Glutamatergic neuron (in vitro differentiated cells): ENCODE results near the gene KIZ. TPM values are rescaled to one million over a fixed set of nuclear protein-coding genes. Genes with fewer than 3 reads are reported as not detected.

ENCODE experiments used
- DNase-seq: peaks from one replicate; pipeline ENCODE4 v3.0.0; 2022
- H3K27ac Mint-ChIP-seq: one replicate; pipeline ENCODE4 v1.8.0; 2020; ENCODE audit warnings: mild to moderate bottlenecking, mixed read lengths, inconsistent platforms; ENCODE audit not compliant: unreplicated experiment
- H3K27me3 Mint-ChIP-seq: one replicate; pipeline ENCODE4 v1.8.0; 2020; ENCODE audit warnings: mild to moderate bottlenecking, moderate library complexity, mixed read lengths, inconsistent platforms; ENCODE audit not compliant: unreplicated experiment
- H3K36me3 Mint-ChIP-seq: one replicate; pipeline ENCODE4 v1.8.0; 2020; ENCODE audit warnings: mild to moderate bottlenecking, mixed read lengths, inconsistent platforms; ENCODE audit not compliant: unreplicated experiment
- H3K4me1 Mint-ChIP-seq: one replicate; pipeline ENCODE4 v1.8.0; 2020; ENCODE audit warnings: mild to moderate bottlenecking, low read depth, mixed read lengths, inconsistent platforms; ENCODE audit not compliant: unreplicated experiment
- H3K4me3 Mint-ChIP-seq: one replicate; pipeline ENCODE4 v1.8.0; 2020; ENCODE audit warnings: mild to moderate bottlenecking, mixed read lengths, inconsistent platforms; ENCODE audit not compliant: unreplicated experiment
- H3K9me3 Mint-ChIP-seq: one replicate; pipeline ENCODE4 v1.8.0; 2020; ENCODE audit warnings: mild to moderate bottlenecking, moderate library complexity, mixed read lengths, inconsistent platforms; ENCODE audit not compliant: unreplicated experiment
- CTCF ChIP-seq: fragments of 200-600 bp; sonication (generic); IDR thresholded peaks from one replicate; pipeline ENCODE4 v1.5.0; 2021; ENCODE audit not compliant: partially characterized antibody, unreplicated experiment
- total RNA-seq: library from RNA; stranded (reverse); fragmentation: NEBNext Ultra II Directional; extraction: Animal tissue kit (Norgen Biotek cat#: 25700); gene quantifications from one replicate; pipeline ENCODE4 v1.2.1, GENCODE V29; 2021; ENCODE audit not compliant: unreplicated experiment

KIZ gene
- total RNA-seq, 1 donor from 2014 or later = 17.7 TPM

GRCh38 chr20:21238818-21239536 lies 113.1 kb downstream of the KIZ start:
- H3K4me3 Mint-ChIP-seq = no peak overlapping the region
- DNase-seq = no peak
- peaks cover 1% of the 10 kb centered on the region for H3K4me1 Mint-ChIP-seq
- H3K27ac Mint-ChIP-seq = no peak overlapping the region
- peaks cover 1% of the 10 kb centered on the region for H3K27me3 Mint-ChIP-seq
- H3K36me3 Mint-ChIP-seq = no peaks in the 10 kb centered on the region
- TF ChIP-seq CTCF = no peak
- H3K9me3 Mint-ChIP-seq = no peaks in the 10 kb centered on the region

- peaks cover 1% of the 10 kb centered on the region for H3K27me3 Mint-ChIP-seq
- H3K9me3 Mint-ChIP-seq = no peaks in the 10 kb centered on the region
- H3K4me3 Mint-ChIP-seq = no peak overlapping the region
- H3K36me3 Mint-ChIP-seq = no peaks in the 10 kb centered on the region
- peaks cover 1% of the 10 kb centered on the region for H3K4me1 Mint-ChIP-seq
- no peak overlapping the region for H3K27ac Mint-ChIP-seq
- no peak for TF ChIP-seq CTCF
- no peak for DNase-seq
Observed at GRCh38 chr20:21240394-21240793, 114.5 kb downstream of the KIZ start.

- Mint-ChIP-seq H3K36me3 (no peaks in the 10 kb centered on the region), H3K27ac (no peak overlapping the region), H3K4me1 (no peaks in the 10 kb centered on the region), H3K4me3 (no peak overlapping the region), H3K27me3 (peaks cover 5% of the 10 kb centered on the region), H3K9me3 (no peaks in the 10 kb centered on the region)
- DNase-seq = no peak
- TF ChIP-seq CTCF = no peak
Observed at GRCh38 chr20:21241406-21241805, 115.5 kb downstream of the KIZ start.

- DNase-seq = no peak
- Mint-ChIP-seq H3K27me3 (peaks cover 5% of the 10 kb centered on the region), H3K4me1 (no peaks in the 10 kb centered on the region), H3K4me3 (no peak overlapping the region), H3K27ac (no peak overlapping the region), H3K36me3 (no peaks in the 10 kb centered on the region), H3K9me3 (no peaks in the 10 kb centered on the region)
- no peak for TF ChIP-seq CTCF
Observed at GRCh38 chr20:21243811-21244210, 117.9 kb downstream of the KIZ start.

- Mint-ChIP-seq H3K27me3 (peaks cover 5% of the 10 kb centered on the region), H3K36me3 (no peaks in the 10 kb centered on the region), H3K4me3 (no peak overlapping the region), H3K27ac (no peak overlapping the region), H3K9me3 (no peaks in the 10 kb centered on the region), H3K4me1 (no peaks in the 10 kb centered on the region)
- no peak for TF ChIP-seq CTCF
- DNase-seq = no peak
Observed at GRCh38 chr20:21244808-21245207, 118.9 kb downstream of the KIZ start.
